ENCODE results near the gene CD300LF.

The CD300LF gene

DNA sequence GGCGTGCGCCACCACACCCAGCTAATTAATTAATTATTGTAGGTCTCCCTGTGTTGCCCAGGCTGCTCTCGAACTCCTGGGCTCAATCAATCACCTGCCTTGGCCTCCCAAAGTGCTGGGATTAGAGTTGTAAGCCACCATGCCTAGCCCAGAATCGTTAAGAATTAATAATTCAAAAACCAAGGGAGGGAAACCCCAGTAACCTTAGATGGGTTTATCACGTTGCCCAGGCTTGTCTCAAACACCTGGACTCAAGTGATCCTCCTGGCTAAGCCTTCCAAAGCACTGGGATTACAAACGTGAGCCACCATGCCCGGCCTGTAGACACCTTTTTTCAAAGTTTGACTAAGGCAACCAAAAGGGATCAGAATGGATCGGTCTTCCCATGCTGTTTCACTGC, 21.6 kb downstream of the CD300LF start:
- DNase-seq (ENCODE audit: extremely low read depth in 1 of 2, low read depth in 1 of 2): no peak

DNA sequence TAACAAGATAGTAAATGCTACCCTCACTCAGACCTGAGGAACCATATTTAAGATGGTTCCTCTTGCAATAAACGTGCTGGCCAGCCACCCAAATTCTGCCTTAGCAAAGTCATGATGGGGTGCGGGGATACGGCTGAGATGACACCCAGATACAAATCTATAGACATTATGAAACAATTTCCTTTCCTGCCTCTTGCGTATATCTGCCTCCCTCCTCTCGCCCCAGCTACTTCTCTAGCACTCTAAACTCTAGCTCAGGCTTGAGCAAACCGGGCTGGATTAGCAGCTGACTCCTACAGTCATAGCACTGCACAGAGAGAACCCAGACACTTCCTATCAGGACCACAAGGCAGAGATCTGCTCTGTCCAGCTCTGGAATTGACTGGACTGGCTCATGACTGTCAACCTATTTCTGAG, 22.3 kb downstream of the CD300LF start:
- DNase-seq (ENCODE audit: extremely low read depth in 1 of 2, low read depth in 1 of 2): no peak

DNA sequence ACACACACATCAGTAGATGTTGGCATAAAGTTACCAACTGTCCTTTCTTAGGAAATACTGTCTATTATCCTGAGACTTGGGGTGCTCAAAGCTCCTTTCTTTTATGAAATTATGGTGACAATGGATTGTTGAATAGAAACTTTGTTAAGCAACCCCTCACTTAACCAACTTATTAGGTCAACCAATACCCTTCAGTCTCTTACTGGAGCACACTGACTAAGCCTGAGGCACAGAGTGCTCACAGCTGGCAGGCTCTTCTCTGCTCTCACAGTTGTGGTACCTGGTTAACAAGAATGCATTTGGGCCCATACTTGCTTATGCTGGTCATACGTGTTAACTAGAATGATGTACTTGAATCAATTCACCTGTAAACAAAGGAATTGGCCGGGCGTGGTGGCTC, 24.8 kb downstream of the CD300LF start:
- DNase-seq (ENCODE audit: extremely low read depth in 1 of 2, low read depth in 1 of 2): no peak

DNA sequence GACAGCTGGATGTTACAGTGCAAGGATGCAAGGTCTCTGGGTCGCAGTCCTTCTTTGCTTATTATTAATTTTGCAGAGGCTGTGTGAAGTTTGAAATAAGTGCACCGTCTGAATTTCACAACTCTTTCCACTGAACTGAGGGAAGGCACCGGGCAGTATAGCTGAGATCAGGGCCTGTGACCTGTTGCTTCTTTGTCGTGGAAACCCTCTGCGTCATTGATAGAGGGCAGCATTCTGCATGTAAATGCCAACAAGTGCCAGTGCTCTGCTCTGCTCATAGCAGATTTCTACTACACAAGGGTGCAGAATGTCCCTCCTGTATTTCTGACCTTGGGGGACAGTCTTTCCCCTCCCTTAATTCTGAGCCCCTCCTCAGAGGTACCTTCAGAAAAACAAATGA, 26.0 kb downstream of the CD300LF start:
- DNase-seq (ENCODE audit: extremely low read depth in 1 of 2, low read depth in 1 of 2): no peak

DNA sequence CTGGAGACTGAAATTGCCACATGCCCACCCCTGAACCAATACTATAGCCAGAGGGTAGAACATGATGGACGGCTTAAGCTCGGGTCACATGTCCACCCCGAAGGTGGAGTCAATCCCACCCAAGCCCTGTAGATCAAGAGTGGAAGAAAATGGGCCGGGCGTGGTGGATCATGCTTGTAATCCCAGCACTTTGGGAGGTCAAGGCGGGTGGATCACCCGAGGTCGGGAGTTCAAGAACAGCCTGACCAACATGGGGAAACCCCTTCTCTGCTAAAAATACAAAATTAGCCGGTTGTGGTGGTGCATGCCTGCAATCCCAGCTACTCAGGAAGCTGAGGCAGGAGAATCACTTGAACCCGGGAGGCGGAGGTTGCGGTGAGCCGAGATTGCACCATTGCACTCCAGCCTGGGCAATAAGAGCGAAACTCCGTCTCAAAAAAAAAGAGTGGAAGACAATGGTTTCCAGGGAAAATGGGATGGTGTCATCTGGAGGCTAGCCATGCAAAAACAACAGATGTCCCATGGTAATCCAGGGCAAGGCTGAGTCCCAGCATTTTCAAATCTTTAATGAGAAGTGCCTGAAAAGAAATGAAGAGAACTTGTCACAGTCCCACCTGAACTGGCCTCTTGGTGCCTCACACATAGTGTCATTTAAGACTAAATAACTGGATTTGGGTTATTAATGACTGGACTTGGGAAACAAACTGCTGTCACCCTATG, 30.1 kb downstream of the CD300LF start:
- no peak for DNase-seq (ENCODE audit: extremely low read depth in 1 of 2, low read depth in 1 of 2)

DNA sequence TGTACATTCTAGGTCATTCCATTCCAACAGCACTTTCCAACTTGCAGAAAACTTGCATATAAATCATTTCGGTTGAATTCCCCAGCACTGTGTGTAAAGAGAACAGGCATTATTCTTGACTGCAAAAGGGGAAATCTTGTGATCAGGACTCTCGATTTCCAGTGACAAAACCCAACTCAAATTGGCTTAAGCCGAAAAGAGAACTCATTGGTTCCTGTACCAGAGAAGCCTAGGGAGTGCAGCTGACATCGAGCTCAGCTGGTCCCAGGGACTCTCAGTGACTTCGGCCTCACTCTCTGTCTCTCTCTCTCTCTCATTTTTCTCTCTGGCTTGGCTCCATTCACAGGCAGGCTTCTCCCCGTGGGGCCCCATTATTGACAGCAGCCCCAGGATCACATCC, 30.7 kb downstream of the CD300LF start:
- no peak for DNase-seq (ENCODE audit: extremely low read depth in 1 of 2, low read depth in 1 of 2)

DNA sequence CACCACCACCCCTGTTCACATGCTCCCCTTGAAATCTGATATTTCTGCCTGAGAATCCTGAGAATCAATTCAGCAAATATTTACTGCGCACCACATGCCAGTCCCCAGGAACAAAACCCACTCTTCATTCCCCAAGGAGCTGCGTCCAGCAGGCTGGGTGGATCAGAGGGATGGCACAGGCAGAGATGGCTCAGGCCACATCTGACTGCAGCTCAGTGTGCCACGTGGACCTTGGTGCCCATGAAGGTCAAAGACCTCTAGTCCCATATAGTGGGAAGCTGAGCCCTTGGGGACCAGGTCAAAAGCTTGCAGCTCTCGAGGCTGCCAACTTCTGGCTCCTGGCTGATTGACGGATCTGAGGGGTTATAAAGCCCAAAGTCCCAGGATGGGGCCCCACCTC, 31.8 kb downstream of the CD300LF start:
- DNase-seq (ENCODE audit: extremely low read depth in 1 of 2, low read depth in 1 of 2): no peak

DNA sequence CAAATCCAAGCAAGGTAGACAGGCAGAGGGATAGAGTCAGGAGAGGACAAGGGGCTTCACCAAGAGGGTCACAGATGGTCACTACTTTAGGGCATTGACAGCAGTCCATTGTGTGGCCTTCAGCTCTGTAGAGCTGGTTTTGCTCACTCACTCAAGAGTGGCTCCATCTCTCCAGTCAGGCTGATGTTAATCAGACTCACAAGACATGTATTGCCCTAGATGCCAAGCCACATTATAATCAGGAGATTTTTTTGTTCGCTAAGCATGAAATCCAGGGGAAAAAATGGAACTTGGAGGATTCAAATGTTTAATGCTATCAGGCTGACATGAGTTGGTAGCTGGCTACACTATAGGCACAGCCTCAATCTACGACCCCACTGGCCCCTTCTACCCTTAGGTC, 32.5 kb downstream of the CD300LF start:
- no peak for DNase-seq (ENCODE audit: extremely low read depth in 1 of 2, low read depth in 1 of 2)

DNA sequence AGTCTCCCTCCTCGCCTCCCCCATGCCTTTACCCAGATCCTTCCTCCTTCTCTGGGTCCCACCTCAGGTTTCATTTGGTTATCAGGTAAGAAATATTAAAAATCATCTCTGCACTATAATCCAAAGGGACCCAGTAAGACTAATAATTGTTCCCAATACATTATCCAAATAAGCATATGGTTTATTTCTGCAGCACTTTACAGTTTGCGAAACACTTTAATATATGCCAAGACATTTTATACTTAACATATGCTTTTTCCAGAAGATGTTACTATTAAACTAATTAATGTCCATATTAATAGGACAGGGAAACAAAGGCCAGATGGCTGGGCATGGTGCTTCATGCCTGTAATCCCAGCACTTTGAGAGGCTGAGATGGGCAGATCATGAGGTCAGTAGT, 33.3 kb downstream of the CD300LF start:
- no peak for DNase-seq (ENCODE audit: extremely low read depth in 1 of 2, low read depth in 1 of 2)

DNA sequence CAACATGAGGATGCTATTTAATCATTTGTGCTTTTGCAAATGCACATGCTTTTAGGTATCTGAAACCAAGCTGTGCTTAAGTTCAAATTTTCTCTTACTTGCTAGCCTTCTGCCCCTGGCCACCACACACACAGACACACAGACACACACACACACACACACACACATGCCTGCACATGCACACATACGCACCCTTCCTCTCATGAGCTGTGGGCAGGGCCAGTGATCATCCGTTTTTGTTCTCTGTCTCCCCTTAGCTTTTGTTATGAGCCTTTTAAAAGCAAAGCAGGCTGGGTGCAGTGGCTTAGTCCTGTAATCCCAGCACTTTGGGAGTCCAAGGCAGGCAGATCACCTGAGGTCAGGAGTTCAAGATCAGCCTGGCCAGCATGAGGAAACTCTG, 34.2 kb downstream of the CD300LF start:
- no peak for DNase-seq (ENCODE audit: extremely low read depth in 1 of 2, low read depth in 1 of 2)

DNA sequence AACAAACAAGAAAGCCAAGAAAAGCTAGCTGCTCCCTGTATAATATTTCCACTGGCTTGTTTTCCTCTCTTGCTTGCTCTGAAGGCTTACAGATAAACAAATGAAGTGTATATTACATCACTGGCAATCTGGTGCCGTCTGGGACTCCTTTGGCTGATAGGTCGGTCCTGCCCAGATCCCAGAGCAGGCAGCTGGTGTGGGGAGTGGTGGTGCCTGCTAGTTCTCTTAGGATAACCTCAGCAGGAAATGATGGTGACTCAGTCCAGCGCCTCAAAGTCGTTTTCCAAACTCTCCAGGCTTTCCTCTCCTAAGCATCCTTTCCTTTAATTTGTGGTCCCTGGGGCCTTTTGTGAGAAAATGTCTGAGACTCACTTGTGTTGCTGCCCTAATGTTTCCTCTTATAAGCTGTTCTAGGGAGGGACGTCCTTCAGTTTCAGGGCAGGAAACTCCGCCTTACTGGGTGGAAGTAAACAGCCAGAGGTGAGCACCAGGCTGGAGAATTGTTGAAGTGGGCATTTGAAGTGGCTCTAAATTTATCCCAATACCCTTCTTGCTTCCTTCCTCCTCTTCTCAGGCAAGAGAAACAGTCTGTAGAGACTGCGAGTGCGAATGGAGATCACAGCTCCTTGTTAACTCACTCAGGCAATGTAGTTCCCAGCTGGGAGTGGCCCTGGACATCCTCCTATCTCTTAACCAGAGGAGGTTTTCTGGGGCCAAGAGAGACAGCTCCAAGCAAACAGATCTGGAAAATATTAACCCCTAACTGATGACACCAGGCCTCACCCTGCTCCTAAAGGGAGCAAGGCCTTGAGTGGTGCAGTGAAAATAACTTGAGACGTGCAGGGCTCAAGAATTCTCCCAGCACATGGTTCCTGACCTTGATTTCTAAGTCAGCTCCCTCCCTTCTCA, 34.9 kb downstream of the CD300LF start:
- no peak for DNase-seq (ENCODE audit: extremely low read depth in 1 of 2, low read depth in 1 of 2)

DNA sequence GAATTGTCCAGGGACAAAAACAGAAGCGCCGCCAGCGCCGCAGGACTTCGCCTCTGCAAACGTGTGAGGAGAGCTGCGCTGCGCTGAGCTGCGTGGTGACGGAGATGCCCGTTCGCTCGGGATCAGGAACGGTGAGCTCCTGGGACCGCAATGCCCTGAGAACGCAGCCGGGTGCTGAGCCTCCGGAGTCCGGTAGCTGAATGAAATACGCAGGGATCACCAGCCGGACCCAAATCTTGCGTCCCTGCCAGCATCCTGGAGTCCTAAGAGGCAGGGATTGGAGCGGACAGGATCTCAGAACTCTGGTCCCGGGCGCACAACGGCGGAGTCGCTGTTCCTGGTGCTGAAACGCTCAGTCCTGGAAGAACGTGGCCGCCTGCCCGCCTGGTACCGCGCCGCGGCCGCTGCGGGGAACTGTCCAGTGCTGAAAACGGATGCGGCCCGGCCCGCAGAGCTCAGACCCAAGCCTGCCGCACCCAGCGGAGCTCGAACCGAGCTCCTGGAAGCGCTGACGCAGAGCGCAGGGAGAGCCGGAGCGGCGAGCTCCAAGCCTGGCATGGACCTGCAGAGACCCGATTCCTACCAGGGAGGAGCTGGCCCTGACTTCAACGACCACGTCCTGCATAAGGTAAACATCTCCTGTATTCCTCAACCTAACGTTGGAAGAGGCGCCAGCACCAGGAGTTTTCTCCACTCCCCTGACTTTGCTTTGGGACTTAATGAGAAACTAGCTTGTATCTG, 41.5 kb downstream of the CD300LF start:
- peak; percentile 37 to 42 for DNase-seq (ENCODE audit: extremely low read depth in 1 of 2, low read depth in 1 of 2)

DNA sequence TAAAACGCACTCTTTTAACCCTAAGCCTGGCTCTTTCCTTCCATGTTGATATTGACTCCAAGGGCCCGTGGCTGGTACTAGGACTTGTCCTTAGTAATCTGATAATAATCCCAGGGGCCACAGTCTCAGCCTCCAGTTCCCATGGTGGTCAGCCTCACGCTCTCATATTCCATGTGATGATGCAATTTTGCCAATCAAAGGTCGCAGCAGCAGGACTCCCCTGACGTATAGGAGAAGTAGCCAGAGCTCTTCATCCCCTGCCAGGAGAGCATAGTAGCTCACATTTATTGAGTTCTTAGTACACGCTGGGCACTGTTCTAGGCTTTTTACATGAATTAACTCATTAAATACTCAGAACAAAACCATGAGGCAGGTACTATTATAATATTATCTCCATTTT, 42.4 kb downstream of the CD300LF start:
- no peak for DNase-seq (ENCODE audit: extremely low read depth in 1 of 2, low read depth in 1 of 2)

DNA sequence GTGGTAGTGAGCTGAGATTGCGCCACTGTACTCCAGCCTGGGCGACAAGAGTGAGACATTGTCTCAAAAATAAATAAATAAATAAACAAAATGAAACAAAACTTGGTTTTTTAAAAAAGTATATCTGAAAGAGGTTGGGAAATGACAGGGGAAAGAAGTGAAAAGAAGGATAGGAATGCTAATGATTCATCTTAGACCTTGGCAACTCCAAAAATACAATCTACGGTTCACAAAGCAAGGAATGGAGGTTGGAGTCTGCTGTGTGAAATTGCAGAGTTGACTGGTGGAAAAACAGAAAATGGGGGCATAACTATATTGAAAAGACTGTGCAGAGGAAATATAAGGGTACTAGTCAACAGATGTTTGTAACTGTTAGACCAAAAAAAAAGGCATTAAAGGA, 49.2 kb downstream of the CD300LF start:
- DNase-seq (ENCODE audit: extremely low read depth in 1 of 2, low read depth in 1 of 2): no peak

DNA sequence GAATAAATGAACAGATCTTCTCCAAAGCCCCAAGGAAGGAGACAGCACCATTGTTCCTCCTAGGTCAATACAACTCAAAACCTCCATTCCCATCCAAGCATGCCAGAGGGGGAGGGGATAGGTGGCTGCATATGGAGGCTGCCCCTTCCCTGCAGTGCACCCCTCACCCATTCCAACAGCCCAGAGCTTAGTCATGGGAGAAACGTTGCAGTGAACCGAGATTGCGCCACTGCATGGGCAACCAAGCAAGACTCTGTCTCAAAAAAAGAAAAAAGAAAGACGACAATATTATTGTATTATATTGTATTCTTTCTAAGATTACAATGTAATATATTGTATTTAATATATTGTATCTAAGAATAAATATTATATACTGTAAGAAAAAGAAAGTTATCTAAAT, 52.8 kb downstream of the CD300LF start:
- DNase-seq (ENCODE audit: extremely low read depth in 1 of 2, low read depth in 1 of 2): no peak

DNA sequence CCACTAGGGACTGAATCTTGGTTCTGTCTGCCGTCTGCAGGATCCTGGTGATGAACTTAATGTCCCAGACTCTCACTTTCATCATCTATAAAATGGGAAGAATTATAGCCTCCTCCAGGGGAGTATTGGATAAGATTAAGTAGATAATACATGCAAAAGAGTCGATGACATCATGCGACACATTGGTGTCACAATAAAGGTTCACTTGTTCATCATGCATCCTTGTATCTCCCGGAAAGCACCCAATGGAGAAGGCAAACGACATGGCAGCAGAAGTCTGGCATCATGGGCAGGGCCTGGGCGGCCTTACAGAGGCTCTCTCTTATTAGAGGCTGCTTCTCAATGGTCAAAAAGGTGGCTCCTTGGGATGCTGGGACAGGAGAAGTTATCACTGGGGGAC, 54.1 kb downstream of the CD300LF start:
- DNase-seq (ENCODE audit: extremely low read depth in 1 of 2, low read depth in 1 of 2): no peak

DNA sequence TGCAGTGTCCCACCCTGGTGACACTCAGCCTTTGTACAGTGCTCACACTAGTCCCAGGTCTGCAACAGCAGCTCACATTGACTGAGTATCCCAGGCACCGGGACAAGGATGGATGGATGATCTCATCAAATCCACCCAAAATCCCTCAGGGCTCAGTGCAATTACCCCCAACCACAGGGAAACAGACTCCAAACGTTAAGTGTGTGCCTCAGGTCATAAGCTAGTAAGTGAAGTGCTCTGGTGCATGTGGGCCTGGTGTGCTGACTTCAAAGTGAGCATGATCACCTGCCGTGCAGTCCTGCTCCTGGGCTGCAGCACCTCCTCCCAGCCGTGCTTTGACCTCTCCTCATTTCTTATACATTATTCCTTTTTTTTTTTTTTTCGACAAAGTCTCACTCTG, 58.0 kb downstream of the CD300LF start:
- no peak for DNase-seq (ENCODE audit: extremely low read depth in 1 of 2, low read depth in 1 of 2)

DNA sequence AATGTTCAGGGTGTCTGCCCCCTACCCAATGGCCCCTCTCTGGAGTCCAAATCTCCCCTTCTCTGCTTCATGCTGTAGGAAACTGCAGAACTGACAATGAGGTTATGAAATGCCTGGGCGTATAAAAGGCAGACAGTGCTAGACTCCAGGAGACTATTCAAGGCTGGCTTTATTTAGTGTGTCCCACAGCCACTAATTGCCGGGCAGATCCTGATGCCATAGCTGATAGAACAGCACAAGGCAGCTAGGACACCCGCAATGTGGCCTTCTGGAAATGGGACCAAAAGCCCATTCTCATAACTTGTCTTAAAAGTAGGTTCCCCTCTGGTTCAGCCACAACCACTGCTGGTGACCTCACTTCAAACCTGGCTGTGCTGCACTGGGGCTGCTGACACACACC, 60.7 kb downstream of the CD300LF start:
- DNase-seq (ENCODE audit: extremely low read depth in 1 of 2, low read depth in 1 of 2): no peak

DNA sequence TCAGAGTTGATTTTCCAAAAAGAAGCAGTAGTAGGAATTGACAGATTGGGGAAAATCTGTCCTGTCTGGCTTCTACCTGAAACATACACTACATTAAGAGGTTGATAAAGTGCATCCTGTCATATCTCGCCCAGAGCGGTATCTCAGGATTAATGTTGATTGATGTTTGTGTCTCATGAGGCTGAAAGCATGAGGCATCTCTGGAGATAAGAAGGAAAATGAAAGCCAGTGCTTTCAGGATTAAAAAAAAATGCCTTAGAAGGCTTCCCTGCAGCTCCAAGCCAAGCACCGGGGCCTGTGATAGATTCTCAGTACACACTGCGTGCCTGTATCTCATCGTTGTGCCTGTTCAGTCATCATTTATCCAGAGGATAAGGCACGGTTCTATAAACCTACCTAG, 62.8 kb downstream of the CD300LF start:
- no peak for DNase-seq (ENCODE audit: extremely low read depth in 1 of 2, low read depth in 1 of 2)

DNA sequence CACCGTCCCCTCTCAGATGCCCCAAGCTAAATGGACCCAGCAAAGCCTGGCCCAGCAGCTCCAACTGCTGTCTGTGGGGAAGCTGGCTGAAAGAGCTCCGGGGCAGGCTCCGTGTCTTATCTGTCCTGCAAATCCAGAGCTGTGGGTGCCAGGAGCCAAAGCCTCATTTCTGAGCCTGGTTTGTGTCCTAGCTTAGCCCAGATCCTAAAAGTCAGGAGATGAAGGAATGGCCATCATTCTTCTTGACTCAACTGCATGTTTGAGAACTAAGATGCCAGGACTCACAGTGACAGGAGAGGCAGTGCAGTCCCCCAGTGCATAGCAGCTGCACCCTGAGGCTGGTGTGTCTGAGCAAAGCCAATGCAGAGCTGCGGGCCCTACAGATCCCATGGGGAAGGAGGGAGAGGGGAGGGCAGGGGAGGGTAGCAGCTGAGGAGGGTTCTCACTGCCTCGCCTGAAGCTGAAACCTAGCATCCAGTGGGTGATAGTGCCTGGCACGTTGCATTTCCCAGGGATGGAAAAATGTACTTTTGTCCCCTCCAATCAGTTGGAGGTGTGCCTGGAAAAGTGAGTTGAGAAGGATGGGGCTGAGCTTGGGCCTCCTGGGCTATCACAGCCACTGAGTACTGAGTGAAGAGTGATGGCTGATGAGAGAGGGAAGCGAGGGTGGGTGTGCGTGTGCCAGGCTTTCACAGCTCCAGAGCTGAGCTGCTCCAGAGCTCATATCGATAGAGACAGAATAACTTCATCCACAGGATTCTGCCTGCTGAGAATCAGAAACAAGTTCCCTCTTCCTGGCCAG, 64.7 kb downstream of the CD300LF start:
- no peak for DNase-seq (ENCODE audit: extremely low read depth in 1 of 2, low read depth in 1 of 2)

DNA sequence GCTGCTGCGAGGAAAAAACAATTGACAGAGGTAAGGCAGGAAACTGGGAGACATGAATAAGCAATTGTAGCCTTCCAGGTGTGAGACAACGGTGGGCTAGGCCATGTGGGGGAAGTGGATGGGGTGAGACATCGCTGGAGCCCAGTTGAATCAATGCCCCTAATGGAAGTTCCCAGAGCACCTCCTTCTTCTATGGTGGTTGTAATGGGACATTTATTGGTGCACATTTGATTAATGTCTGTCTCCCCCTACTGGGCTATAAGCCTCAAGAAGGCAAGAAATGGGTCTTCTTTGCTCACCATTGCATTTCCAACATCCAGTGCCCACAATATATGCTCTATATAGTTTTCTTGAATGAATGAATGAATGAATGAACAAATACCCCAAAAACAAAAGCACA, 66.5 kb downstream of the CD300LF start:
- DNase-seq (ENCODE audit: extremely low read depth in 1 of 2, low read depth in 1 of 2): no peak
